Stimulated activated CD4-positive, alpha-beta T cell treated with anti-CD3 and anti-CD28 coated beads, Interleukin-12 subunit alpha, Interleukin-12 subunit beta, amount 100 ng/mL, for 24 hours (primary cell): ENCODE measurements around the gene LGALS9B.
"Not testable (repeated sequence)": the region's sequence is repeated elsewhere in the genome, so short reads cannot be mapped to it uniquely, and the experiment has no call there.

ENCODE experiments used
- DNase-seq, 2 experiments: peaks; one replicate each; pipeline ENCODE4 v3.0.0-alpha.2; 2020; ENCODE audit warnings: low read depth in 2 of 2

The LGALS9B gene

DNA sequence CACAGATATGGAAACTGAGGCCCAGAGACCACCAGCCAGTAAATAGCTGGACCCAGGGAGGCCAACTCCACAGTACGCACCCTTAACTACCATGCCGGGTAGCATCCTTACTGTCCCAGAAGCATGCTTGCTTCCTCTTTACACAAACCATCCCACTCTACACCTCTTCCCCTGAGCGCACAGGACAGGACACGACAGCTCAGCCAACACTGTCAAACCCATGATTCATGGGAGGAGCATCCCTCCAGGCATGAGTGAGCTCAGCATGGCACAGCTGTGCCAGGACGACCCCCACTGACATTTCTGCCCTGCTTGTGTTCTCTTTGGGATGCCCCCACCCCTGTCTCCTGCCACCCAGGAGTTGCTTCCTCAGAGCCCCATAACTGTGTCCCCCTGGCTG, 340 bp downstream of the LGALS9B start:
- not testable (repeated sequence) for DNase-seq

GRCh38 chr17:20466553-20466952, 786 bp downstream of the LGALS9B start:
- DNase-seq: not testable (repeated sequence)

DNA sequence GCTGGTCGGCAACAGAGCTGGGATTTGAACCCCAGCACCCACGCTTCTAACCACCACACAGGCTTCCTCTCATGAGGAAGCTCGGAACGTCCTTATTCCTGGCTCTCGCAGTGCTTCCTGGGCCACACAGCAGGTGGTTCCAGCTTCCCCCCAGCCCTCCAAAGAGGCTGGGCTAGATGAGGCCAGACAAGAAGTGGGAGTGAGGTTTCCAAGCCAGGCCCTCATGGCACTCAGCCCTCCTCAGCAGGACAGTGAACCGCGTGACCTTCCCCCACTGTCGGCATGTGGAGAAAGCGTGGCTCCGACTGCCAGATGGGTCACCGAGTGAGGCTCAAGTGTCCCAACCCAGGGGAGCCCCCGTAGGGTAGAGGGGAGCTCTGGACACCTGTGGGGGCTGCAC, 1.8 kb downstream of the LGALS9B start:
- not testable (repeated sequence) for DNase-seq

GRCh38 chr17:20464854-20465414, 2.4 kb downstream of the LGALS9B start:
- not testable (repeated sequence) for DNase-seq

DNA sequence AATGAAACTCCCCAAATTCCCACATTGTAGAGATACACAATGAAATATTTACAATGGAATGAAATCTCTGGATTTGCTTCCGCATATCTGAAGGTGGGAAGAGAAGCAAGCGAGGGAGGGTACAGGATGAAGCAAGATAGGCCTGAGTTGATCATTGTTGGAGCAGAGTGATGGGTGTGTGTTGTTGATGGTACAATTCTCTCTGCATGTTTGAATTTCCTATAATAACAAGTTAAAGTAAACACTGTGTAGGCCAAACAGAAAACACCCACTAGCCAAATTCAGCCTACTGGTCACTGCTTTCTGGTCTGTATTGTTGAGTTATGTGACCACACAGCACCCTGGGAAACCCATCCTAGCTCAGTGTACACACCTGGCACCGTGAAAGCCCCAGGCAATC, 5.2 kb downstream of the LGALS9B start:
- not testable (repeated sequence) for DNase-seq

GRCh38 chr17:20457848-20458381, 9.4 kb downstream of the LGALS9B start:
- not testable (repeated sequence) for DNase-seq

DNA sequence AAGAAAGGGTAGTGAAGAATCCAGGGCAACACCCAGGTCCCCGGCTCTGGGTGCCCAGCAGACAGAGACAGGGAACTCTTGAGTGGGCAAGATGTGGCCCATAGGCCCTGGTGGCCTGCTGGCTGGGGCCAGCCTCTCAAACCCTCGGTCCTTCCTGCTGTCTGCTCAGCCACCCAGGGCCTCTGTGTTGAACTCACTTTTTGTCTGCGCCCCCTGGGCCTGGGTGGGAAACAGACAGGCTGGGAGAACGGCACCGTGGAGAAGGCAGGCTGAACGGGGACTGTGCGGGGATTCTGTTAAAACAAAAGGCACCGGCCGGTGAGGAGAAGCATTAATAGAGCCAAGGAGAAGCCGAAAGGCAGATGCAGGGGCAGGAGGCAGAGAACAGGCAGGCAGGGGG, 12.2 kb downstream of the LGALS9B start:
- not testable (repeated sequence) for DNase-seq

- DNase-seq: not testable (repeated sequence)
Observed at GRCh38 chr17:20453820-20454434, 13.4 kb downstream of the LGALS9B start.

- peak in 1 of 2 experiments; percentile 4 for DNase-seq
Observed at GRCh38 chr17:20450852-20451251, 16.5 kb downstream of the LGALS9B start.

DNA sequence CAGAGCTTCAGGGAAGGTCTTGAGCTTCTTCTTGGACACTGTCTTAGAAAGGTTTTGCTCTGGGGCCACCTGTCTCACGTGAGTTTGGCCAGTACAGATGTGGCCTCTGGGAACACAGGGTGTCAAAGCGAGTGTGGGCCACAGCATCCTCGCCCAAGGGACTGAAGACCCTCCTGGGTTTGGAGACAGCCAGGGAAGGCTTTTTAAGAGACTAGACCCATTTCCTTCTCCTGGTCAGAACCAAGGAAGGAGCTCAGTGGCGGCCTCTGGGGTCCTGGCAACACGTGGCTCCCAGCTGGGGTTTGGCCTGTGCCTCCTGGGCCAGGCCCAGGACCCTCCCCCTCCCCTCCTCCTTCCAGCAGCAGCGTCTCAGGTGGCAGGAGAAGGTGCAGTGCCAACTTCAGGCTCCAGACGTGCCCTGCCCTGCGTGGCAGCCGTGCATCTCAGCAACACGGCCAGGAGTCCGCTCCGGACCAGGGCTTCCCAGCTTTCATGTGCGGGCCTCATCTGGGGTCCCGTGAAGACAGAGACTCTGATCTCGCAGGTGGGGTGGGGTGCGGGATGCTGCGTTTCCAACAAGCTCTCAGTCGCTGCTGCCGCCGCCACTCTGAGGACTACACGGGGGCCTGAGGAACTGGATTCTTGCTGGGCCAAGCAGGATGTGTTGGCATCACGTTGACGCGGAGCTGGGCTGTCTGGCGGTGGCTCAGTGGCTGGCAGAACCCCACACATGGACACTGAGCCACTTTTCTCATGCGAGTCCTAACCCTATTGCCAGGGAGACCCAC, 19.6 kb downstream of the LGALS9B start:
- DNase-seq: not testable (repeated sequence)

- not testable (repeated sequence) for DNase-seq
Observed at GRCh38 chr17:20446895-20447294, 20.4 kb downstream of the LGALS9B start.

GRCh38 chr17:20444581-20445236, 22.6 kb downstream of the LGALS9B start:
- DNase-seq: not testable (repeated sequence)

DNA sequence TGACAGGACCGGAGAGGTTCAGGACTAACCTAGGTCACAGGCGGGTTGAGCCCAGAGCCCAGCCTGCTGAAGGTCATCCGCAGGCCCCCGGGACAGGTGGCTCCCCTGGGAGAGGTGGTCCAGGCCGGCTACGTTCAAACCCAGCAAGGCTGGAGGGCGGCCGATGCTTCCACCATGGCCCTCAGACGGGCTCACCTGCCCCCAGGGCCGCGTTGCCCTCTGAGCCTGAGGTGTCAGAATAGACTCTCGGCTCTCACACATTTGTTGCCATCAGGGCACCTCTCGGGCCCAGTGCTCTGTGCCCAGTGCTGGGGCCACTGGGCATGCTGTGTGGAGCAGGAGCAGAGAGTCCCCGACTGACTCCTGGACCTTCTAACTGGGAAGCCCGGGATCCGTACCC, 23.2 kb downstream of the LGALS9B start:
- not testable (repeated sequence) for DNase-seq

DNA sequence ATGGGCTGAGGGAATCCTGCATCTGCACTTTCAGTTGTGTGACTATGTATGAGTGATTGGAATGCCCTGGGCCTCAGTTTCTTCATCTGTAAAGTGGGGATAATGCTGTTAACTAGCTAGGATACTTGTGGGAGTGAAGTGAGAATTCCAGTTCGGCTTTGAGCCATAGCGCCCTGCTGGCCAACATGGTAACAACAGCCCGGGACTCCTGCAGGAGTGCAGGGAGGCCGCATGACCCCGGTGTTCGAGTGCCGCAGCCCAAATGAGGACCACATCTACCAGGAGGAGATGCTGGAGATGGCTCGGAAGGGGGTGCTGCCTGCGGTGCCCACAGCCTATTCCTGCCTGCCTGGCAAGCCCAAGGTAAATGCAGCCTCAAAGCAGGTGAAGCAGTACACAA, 23.7 kb downstream of the LGALS9B start:
- not testable (repeated sequence) for DNase-seq

GRCh38 chr17:20440665-20441064, 26.7 kb downstream of the LGALS9B start:
- not testable (repeated sequence) for DNase-seq

DNA sequence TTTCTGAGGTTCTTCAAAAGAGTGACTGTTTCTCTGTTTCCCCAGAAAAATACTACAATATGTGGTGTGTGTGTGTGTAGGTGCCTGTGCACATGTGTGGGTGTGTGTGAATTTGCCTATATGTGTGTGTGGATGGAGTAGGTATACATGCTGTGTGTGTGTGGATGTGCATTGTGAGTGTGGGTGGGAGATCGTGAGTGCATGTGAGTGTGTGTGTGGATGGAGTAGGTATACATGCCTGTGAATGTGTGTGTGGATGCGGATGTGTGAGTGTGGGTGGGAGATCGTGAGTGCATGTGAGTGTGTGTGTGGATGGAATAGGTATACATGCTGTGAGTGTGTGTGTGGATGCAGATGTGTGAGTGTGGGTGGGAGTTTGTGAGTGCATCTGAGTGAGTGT, 32.2 kb downstream of the LGALS9B start:
- not testable (repeated sequence) for DNase-seq

- DNase-seq: not testable (repeated sequence)
Observed at GRCh38 chr17:20433382-20433781, 34.0 kb downstream of the LGALS9B start.

DNA sequence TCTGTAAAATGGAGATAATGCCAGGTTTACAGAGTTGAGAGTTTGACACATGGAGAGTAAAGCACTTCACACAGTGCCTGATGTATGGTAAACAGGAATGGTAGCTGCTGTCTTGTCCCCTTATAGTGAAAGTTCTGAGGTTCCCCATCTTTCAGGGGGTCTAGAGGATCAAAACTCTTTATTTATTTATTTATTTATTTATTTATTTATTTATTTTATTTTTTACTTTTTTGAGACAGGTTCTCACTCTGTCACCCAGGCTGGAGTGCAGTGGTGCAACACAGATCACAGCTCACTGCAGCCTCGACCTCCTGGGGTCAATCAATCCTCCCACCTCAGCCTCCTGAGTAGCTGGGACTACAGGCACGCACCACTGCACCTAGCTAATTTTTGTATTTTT, 40.1 kb downstream of the LGALS9B start:
- not testable (repeated sequence) for DNase-seq

DNA sequence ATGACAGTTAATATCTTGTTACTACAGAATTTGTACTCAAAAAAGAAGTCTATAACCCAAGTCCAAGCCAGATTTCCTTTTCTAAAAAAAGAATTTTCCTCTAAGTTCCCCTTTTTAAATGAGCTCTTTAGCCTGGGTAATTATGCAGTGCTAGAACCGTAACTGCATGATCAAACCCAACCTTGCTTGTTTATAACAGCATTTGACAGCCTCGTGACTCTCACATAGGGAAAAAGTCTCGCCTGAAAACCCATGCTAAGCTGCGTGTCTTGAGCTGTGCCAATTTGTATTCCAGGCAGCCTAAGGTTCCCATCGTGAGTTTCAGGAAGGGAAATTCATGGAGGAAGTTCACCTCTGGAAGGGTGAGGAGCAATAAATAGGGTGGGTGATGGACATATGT, 44.5 kb downstream of the LGALS9B start:
- not testable (repeated sequence) for DNase-seq

- DNase-seq: not testable (repeated sequence)
Observed at GRCh38 chr17:20418838-20419237, 48.5 kb downstream of the LGALS9B start.

DNA sequence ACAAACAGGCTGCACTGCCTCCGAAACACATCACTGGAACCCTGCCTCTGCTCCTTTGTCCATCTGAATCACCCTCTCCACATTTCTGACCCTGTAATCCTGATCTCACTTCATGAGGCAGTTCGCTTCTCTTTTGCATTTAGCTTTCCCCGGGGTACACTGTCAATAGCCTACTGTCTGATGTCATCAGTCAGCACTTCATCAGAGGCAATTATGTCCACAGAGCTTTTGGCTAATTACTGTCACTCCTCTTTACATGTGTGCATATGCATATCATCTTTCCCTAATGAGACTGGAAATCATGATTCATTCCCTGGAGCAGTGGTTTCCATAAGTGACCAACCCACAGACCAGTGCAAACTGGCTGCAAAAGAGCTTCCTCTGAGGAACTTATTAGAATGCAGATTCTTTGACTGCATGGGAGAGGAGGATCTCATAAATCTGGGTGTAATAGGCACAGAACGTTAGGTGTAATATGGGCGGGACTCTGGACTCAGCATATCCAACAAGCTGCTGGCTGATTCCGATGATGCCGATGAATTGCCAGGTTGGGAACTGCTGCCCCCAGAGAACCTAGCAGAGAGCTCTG, 49.8 kb downstream of the LGALS9B start:
- DNase-seq: not testable (repeated sequence)
